Fibroblast of skin of left quadriceps (primary cell): ENCODE measurements around the gene GATC.
"Not testable (repeated sequence)": the region's sequence is repeated elsewhere in the genome, so short reads cannot be mapped to it uniquely, and the experiment has no call there.

Source experiments
- DNase-seq, 2 experiments: peaks; one replicate each; pipeline ENCODE4 v3.0.0-alpha.2; 2013; ENCODE audit warnings: low read depth in 2 of 2

The GATC gene

DNA sequence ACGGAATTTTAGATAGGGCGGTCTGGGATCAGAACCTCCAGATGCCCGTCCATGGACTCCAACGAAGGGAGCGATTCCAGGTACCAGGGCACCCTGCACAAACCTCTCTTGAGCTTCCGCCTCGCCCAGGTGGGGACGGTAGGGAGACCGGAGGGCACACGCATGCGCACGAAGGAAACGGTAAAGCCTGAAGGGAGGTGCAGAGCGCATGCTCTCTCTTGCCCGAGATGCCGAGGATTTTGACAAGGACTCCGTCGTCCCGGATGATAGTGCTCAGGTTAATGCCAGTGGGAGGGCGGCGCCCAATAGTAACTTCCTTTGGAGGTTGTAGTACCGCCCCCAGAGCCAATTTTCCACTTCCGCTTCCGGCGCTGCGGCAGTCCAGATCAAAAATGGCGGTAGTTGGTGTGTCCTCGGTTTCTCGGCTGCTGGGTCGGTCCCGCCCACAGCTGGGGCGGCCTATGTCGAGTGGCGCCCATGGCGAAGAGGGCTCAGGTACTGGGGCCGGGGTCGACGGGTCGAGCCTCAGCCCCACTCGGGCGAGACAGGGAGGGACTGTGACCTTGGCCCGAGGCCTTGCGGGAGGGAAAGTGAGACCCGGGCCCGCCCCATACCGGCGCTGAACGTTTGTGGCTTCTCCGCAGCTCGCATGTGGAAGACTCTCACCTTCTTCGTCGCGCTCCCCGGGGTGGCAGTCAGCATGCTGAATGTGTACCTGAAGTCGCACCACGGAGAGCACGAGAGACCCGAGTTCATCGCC, 8.3 kb upstream of the GATC start, which contains the start of gene COX6A1:
COX6A1 (plus strand) TSS at position 379 of the 760 bp plus-strand sequence; CDS start at position 393, 14 bp downstream.
- DNase-seq: peak; percentile 88 to 90

GRCh38 chr12:120438495-120439198, 7.6 kb upstream of the GATC start:
- DNase-seq: no peak

DNA sequence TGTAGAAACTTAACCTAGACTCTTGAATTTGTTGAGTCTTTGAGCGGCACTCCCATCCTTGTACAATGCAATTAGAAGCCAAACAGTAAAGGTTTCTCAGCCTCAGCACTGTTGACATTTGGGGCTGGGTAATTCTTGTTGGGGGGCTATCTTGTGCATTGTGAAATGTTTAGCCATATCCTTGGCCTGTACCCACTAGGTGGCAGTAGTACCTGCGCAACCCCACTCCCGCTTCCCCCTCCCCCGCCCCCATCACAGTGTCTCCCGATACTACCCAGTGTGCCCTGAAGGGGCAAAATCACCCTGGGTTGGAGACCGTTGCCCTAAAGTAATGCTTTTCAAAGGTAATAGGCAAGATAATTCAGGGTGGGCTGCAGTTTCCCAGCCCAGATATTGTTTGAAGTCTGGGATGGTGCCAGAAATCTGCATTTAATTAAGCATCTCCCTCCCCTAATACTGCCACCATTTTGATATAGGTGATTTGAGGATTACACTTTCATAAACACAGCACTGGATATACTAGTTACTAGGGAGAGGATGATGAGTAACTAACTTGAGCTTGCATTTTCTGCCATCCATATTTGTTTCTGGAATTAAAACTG, 6.5 kb upstream of the GATC start:
- peak; percentile 10 to 16 for DNase-seq

- no peak for DNase-seq
Observed at GRCh38 chr12:120444676-120445075, 1.6 kb upstream of the GATC start.

- not testable (repeated sequence) for DNase-seq
Observed at GRCh38 chr12:120446844-120447178, 567 bp downstream of the GATC start.

DNA sequence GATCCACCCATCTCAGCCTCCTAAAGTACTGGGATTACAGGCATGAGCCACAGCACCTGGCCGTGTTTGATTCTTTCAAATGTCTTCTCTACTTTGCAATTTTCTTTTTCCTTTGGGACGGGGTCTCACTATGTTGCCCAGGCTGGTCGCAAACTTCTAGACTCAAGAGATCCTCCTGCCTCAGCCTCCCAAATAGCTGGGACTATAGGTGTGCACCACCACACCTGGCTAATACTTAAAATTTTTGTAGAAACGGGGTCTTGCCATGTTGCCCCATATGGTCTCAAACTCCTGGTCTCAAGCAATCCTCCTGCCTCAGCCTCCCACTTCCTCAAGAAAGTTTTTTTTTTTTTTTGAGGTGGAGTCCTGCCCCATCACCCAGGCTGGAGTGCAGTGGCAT, 1.7 kb downstream of the GATC start:
- DNase-seq: no peak

DNA sequence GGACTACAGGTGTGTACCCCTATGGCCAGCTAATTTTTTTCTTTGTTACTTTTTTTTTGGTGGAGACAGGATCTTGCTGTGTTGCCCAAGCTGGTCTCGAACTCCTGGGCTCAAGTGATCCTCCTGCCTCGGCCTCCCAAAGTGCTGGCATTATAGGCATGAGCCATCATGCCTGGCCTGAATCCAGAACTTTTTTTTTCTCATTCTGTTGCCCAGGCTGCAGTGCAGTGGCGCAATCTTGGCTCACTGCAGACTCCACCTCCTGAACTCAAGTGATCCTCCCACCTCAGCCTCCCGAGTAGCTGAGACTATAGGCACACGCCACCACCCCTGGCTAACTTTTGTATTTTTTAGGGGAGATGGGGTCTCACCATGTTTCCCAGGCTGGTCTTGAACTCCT, 6.3 kb downstream of the GATC start:
- DNase-seq: not testable (repeated sequence)

DNA sequence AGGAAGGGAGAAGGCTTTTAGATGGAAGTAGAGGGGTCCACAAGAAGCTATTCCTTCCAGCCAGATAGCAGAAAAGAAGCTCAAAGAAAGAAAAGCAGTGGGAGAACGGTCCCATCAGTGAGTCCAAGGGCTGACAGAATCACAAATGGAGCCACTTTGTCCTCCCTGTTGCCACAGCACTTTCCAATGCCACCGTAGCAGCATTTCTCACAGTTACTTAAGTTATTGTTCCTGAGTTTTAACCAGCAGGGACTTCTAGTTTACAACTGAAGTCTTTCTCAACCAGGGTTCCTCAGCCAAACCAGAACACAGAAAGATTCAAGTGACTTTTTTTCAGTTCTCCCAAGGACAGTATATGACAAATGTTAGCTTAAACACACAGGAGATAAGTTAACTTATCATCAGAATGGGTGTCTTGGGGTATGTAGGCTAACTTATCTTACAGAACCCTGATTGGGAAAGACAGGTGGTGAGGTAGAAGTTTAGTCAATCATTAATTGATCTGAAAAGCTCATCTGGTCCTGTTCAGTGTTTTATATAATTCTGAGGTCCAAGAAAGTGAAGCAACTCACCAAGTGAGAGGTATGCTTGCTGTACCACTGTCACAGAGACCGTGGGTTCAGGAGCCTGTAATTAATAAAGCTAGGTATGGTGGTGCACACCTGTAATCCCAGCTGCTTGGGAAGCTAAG, 7.0 kb downstream of the GATC start:
- DNase-seq: no peak

DNA sequence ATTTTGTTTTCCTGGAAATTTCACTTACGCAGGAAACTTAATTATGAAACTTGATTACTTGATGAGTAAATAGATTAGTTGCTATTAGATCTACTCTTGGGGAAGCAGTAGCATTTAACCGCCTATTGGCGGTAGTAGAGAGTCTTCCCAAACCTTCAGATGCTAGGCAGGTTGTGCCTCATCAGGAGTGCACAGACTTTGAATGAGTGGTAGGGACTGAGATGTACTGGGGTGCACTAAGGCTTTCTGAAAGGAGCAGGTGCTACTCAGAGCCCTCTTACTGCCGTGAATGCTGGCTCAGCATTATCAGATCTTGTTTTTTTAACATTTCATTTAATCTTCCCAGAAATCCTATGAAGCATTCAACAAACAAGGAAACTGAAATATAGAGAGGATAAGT, 7.7 kb downstream of the GATC start:
- DNase-seq: no peak

DNA sequence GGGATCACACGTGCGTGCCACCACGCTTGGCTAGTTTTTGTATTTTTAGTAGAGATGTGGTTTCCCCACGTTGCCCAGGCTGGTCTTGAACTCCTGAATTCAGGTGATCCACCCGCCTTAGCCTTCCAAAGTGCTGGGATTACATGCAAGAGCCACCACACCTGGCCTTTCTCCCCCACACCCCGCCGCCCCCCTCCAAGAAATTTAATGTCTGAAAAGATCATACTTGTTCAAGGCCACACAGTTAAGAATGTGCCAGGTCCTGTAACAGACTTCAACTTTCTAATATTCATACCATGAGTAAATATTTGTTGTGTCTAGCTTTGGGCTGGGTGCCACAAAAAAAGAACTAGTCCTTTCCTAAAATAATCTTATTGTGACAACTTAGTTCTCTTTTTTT, 9.1 kb downstream of the GATC start:
- DNase-seq: no peak

- no peak for DNase-seq
Observed at GRCh38 chr12:120457133-120457532, 10.9 kb downstream of the GATC start.

DNA sequence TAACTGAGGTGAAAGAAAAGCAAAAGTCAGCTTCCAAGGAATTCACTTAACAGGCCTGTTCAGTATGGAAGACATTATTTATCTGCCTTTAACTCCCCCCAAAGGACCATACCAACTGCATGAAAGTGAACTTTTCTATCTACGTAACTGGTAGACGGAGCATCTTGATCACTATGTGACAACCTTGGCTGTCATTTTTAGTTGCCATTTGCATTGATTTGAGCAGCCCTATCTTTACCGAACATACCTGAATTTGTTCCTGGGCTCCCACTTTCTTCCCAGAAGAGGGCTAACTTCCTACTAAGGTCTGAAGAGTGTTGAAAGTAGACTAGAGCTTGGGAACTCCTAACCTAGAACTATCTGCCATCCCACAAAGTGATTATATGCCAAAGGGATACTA, 13.9 kb downstream of the GATC start:
- DNase-seq: no peak

DNA sequence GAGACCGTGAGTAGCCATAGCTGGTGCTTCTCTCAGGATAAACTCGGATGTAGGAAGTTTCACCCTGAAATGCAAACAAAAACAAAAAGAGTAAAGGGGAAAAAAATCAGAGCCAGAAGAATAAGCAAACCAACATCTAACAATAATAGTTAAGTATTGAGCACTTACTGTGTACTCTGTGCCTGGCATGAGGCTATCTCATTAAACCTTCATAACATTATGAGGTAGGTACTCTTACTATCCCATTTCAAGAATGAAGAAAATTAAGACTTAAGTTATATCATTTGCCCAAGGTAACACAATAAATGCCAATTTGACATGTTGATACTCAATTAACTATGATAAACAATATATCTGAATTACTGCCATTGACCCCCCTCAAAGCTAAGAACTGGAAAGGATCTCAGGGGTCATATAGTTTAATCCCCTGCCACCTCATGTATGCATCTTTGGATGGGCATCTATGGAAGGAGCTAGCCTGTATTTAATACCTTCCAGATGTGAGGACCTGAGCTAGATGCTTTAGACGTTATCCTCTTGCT, 15.9 kb downstream of the GATC start:
- DNase-seq: no peak

DNA sequence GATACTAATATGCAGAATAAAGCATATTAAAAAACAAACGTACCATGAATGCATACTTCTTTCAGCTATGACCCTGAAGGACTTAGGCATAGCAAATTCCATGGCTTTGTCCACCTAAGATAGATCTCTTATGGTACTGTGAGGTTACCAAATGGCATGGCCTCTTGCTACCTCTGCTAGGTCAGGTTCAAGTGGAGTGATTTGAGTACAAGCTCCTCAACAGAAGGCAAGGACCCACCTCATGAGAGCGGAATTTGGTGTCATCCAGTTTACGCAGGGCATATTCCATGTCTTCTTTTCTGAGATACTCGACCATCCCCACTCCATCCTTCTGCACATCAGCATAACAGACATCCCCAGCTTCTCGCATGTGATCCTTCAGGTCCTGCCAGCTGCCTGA, 17.5 kb downstream of the GATC start:
- DNase-seq: no peak

DNA sequence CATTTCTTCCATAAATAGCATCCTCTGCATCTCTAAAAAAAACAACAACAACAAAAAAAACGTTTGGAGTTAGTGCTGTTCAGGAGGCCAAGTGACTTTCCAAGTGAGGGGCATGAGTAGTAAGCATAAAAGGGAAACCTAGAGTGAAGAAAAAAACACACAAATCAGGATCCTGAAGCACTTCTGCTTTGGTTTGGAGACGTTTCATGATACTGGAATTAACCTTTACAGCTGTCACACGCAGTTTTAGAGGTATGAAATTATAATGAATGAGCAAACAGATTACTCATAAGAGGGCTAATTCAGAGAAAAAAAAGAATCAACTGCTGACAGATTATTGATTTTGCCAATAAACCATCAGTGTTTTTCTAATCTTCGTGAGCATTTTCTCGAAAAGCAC, 19.5 kb downstream of the GATC start:
- no peak for DNase-seq

DNA sequence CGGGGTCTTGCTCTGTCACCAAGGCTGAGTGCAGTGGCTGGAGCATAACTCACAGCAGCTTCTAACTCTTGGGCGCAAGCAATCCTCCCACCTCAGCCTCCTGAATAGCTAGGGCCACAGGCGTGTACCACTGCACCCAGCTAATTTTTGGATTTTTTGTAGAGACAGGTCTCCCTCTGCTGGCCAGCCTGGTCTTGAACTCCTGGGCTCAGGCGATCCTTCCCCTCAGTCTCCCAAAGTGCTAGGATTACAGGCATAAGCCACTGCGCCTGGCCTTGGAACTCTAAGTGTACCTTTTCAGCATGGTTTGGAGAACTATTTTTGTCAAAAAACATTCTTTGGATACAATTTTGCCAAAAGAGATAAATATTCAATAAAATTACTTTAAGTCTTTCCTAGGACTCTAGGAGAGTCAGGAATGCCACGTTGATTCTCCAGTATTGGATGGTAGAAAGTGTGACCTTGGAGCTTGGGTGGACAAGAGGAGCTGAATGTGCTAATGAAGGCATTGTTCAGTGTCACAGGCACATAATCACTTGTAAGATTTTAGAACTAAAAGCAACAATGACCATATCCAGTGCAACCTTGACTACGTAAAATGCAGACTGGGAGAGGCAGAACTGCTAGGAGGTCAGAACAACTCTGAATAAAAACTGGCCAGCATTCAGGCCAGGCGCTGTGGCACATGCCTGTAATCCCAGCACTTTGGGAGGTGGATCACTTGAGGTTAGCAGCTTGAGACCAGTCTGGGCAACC, 20.5 kb downstream of the GATC start:
- DNase-seq: peak in 1 of 2 experiments; percentile 17

DNA sequence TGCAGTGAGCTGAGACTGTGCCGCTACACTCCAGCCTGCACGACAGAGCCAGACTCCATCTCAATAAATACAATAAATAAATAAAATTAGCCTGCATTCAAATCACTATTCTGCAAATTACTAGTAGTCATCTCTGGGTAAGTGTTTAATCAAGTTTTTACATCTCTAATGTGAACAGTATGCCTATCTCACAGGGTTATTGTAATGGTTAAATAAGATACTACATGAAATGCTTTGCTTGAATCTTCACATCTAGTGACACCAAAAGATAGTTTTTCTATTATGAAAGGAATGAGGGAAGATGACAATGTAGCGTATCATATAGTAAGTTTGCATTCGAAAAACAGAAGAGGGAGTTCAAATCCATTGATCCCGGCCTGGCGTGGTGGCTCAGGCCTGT, 21.2 kb downstream of the GATC start:
- no peak for DNase-seq

GRCh38 chr12:120468325-120468820, 22.1 kb downstream of the GATC start:
- DNase-seq: no peak

- peak in 1 of 2 experiments; percentile 5 for DNase-seq
Observed at GRCh38 chr12:120468821-120469449, 22.7 kb downstream of the GATC start.

DNA sequence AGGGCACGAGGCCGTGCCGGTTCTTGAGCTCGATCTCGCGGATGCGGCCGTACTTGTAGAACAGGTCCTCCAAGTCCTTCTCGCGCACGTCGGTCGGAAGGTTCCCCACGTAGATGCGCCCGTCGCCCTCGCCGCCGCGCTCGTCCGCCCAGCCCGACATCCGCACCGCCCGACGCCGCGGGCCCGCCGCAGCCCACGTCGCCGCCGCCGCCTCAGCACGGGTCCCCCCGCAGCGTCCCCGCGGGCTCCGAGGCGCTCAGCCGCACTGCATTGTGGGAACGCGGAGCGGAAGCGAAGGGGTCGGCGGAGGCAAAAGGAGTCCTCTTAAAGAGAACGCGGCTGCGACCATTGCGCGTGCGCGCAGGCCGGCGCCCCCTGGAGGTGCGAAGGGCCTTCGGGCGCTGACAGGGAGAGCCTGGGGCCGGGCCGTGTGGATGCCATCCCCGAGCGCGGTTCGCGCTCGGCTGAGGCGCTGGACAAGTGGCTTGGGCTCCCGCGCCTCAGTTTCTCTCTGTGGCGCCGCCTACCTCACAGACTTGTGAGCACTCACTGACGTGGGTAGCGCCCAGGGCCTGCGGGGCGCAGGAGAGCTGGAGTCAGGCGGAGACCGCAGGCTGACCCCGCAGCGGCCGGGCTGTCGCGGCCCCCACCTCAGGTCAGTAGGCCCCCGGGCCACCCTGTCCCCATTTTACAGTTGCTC, 23.4 kb downstream of the GATC start, which contains the start of gene SRSF9:
SRSF9 (minus strand) TSS at position 299 of the 700 bp plus-strand sequence; CDS start at position 160, 139 bp downstream.
- peak; percentile 92 to 93 for DNase-seq
